HG02798 (cell line): Measurements from ENCODE around the gene PIEZO1.
"Not testable (repeated sequence)": the region's sequence is repeated elsewhere in the genome, so short reads cannot be mapped to it uniquely, and the experiment has no call there.

Source experiments
- ATAC-seq: cut with Tn5 transposase; IDR thresholded peaks from one replicate; pipeline ENCODE4 v1.9.1; 2021; ENCODE audit warnings: mild to moderate bottlenecking; ENCODE audit not compliant: unreplicated experiment, poor library complexity

PIEZO1 gene

DNA sequence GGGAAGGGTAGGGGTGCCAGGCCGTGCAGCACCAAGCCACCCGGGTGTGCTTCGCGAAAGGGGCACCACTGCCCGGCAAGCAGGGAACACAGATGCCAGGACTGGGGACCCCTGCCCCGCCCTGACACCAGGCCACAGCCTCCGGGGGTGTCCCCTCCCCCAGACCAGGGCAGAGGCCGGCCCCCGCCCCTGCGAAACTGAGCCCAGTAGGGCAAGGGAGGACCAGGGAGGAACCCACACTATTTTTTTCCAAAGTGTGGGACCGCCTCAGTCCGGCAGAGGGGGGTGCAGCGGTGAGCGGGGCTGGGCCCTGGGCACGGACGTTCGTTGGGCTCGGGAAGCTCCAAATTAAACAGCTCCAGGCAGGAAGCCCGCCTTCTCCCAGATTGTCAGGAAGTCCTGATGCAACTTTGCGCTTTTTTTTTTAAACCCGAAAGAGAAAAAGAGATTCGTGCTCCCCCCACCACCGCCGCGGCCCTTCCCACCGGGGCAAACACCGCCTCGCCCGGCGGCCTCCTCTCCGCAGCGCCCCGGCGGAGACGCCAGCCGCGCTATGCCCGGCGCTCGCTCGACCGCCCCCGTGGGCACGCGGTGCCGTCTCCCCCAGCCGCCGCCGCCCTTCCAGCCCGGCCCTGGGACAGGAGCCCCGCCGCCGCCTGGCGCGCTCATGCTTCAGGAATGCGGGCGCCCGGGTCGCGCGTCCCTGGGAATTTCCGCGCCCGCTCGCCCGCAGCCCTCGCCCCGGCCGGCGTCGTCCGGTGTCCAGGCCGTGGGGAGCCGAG lies 755 bp downstream of the PIEZO1 start:
- peak; percentile 4 for ATAC-seq

DNA sequence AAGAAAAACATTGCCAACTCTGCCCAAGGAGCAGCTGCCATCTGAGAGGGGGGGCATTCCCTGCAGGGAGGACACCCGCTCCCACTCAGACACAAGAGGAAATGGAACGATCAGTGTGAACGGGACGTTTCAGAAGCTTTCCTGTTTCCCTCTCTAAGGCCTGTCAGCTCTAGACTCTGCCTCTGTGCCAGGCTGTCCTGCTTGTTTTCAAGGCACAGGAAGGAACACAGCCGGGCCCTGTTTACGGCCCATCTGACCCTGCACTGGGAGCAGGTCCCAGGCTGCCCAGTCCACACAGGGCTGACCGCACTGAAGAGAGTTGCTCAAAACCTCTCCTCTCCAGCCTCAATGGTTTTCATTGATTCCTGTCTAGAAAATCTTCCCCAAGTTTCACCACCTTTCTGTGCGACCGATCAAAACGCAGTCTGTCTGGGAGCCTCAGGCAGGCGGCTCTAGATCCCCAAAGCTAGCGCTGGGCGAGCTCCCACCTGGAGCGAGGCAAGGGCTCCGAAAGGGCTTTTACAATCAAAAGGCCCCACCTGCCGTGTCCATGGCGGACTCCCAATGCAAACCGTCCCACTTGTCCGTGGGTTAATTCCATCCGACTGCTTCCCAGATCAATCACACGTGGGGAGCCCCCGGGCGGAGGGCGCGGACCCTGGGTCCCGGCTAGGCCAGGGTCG lies 1.5 kb downstream of the PIEZO1 start:
- no peak for ATAC-seq

DNA sequence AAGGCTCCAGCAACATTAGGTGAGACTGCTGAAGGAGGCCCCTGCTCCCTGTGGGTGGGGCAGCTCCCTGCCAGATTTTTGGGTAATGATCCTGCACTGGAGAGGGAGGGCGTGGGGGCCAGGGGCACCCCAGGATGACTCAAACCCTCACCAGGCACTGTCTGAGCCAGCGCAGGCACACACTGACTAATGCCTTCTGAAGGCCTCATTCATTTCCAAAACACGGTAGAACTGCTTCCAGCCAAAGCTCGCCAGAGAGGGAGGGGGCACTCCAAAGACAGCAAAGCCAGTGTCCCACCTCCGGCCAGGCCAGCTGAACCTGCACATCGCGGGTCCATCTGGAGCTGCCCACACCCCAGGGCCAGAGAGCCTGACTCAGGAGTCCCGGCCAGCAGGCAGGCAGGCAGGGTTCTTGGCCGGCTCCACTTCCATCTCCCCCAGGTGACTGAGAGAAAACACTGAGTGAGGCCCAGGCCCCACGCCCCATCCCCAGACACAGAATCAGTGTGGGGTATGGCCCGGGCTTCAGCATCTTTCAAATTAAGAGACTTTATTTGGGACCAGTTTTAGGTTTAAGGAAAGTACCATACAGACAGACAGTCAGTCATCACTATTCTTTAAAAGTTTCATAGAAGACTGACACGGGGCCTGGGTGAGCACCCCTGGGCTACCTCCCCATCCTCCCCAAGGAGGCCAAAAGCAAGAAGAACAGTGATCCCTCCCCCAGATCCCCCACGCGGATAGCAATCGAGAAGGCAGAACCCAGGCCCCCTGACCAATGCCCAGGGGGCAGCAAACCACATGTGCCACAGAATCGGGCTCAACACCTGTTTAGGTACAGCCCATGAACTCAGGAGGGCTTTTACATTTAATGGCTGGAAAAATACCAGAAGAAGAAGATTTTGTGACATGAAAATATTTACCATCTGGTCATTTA lies 2.3 kb downstream of the PIEZO1 start:
- no peak for ATAC-seq

DNA sequence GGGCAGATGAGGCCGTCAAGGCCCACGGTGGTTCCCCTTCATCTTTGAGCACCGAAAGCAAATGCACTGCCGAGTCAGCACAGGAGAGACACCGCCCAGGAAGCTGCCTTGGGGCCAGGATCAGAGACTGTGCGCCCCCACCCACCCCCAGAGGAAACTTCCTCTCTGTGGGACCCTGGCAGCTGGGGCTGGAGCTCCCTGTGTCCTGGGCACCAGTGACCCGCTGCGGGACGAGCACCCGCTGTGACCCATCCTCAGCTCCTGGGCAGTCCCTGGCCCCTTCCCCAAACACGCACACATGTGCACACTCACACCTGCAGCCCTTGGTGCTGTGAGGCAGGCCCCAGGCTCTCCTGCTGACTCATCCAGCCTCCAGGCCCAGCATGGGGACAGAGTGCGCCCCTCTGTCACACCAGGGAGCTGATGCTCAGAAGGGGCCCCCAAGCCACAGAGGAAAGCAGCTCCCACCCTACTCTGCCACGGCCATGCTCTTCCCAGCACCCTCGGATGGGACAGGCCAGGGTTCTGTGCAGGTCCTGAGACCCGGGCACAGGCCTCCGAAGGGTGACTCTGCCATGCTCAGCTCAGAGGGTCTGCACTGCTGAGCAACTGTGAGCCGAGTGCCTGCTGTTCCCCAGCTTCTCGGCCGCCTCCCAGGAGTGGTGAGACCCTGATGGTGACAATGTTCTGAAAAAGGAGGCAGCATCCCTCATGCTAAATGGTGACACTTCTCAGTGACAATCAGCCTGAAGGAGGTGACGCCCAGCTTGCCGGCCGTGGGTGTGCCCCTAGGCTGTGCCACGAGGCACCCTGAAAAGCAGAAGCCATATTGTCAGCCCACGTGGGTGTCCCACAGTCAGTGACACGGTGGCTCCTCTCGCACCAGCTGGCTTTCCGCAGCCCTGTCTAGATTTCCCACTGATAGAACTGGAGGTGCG lies 3.6 kb downstream of the PIEZO1 start:
- peak; percentile 32 for ATAC-seq

DNA sequence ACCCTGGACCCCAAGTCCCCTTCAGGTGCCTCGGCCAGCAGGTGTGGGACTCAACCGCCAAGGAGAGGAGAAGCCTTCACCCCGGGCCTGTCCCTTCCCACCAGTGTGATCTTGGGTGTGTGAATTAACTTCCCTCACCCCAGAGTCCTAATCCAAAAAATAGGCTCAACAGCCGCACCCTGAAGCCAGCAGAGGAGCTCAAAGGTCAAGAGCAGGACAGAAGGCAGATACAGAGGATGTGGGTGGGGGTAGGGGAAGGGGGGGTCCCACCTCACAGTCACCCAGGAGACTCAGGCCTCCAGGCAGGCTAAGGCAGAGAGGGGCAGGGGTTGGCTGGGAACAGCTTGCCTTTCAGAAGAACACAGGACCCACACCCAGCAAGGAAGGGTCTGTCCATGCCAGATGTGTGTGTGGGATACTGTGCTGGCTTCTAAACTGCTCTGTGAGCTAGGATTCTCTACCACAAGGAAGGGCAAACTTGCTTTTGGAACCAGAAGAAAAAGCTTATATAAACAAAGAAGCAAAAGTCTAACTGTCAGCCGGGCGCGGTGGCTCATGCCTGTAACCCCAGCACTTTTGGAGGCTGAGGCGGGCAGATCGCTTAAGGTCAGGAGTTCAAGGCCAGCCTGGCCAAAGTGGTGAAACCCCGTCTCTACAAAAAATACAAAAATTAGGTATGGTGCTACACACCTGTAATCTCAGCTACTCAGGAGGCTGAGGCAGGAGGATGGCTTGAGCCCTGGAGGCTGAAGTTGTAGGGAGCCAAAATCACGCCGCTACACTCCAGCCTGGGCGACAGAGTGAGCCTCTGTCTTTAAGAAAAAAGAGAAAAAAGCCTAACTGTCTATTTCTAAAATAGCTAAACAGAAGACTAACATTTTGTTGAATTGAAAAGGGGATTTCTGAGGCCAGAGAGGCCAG lies 4.6 kb downstream of the PIEZO1 start:
- no peak for ATAC-seq

DNA sequence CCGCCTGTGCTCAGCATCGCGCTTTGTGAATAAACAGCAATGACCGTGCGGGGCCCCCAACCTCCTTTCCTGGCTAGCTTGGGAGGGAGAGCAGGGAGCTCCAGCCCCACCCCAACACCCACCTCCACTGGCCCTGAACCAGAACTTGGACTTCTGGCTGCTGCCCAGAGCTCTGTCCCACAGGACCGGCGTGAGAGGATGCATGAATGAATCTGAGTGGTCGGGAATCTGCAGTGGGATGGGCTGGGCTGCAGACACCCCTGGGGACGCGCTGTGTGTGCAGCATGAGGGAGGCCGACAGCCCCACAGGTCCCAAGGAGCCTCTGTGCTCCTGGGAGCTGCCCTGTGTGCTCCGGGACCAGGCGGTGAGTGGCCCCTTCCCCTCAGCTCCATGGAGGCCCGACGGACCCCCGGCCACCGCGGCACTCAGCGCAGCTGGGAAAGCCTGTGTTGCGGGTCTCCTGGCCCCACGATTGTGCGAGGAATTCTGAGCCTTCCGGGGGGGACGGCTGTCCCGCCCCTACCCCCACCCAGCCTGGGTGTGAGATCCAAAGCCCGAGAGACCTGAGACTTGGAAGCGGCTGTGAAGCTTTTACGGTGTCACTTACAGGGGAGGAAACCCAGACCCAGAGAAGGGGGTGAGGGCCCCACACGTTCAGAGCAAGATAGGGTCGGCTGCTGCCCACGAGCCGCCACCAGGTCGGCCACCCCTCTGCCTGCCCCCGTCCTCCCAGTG lies 5.4 kb downstream of the PIEZO1 start:
- no peak for ATAC-seq

DNA sequence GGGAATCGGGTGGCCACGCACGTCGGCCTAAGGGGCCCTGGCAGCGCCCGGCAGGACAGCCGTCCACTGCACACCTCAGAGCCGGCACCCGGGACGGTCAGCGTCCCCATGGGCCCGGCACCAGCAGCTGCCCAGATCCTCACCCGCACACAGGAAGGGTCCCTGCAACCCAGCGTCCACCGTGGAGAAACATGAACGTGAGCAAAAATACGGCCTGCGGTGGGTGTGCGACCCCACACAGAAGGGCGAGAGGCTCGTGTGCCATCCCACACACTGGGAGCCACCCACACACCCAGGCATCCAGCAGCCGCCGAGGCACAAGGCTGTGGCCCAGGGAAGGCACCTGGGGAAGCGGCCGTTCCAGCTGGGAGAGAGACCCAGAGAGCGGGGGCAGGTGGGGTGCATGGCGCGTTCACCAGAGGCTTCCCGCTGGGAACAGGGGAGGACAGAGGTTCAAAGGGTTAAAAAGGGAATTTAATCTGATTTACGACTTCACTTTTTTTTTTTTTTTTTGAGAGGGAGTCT lies 6.4 kb downstream of the PIEZO1 start:
- no peak for ATAC-seq

DNA sequence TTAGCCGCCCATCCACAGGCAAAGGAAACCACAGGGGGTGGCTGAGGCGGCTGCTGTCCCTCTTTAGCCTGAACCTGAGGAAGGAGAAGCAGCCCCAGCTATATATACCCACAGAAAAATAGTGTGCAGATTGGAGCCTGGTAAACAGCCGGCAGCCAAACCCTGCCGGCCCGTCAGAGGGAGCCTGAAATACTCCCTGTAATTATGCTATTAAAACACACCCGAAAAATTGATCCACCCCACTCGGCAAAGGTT lies 6.8 kb downstream of the PIEZO1 start:
- ATAC-seq: no peak

DNA sequence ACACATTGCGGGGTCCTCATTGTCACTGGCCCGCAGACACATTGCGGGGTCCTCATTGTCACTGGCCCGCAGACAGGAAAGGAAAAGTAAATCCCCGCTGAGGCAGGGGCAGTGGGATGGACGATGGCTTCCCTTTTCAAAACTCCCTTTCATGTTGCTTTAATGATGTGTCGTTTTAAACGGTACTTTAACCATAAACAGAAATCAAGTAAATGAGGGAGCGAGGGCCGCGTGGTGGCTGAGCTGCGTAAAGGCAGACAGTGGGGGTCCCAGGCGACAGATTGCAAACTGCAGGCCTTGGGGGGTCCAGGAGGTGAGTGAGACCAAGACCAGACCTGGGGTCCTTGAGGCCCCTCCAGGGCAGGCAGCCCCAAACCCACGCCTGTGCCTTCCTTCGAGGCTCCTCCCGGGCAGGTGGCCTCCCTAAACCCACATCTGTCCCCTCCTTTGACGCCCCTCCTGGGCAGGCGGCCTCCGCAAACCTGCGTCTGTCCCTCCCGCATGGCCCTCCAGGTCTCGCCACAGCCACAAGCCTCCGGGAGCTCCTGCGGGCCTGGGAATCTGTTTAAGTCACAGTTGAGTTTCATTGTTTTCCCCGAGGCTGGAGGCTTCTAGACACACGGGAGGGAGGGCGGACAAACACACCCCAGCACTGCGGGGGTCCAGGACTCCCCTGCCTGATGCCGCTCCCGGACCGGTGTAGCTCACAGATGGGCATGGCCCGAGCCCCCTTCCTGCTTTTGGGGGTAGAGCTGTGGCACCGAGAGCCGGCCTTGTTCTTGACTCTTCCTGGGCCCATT lies 7.3 kb downstream of the PIEZO1 start:
- no peak for ATAC-seq

DNA sequence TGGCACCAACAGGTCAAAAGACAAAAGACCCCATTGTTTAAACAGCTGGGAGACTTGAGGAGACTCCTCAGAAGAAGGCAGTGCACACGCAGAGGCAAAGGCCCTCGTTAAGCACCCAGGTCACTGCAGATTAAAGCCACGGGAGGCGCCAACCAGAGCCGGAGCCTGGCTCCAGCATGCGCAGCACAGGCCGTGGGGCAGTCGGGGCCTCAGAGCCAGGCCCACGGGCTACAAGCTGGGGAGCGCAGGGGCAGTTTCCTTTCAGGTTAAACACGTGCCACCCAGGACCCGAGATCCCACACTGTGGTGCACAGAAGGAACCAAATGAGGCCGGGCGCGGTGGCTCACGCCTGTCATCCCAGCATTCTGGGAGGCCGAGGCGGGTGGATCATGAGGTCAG lies 9.2 kb downstream of the PIEZO1 start:
- no peak for ATAC-seq

DNA sequence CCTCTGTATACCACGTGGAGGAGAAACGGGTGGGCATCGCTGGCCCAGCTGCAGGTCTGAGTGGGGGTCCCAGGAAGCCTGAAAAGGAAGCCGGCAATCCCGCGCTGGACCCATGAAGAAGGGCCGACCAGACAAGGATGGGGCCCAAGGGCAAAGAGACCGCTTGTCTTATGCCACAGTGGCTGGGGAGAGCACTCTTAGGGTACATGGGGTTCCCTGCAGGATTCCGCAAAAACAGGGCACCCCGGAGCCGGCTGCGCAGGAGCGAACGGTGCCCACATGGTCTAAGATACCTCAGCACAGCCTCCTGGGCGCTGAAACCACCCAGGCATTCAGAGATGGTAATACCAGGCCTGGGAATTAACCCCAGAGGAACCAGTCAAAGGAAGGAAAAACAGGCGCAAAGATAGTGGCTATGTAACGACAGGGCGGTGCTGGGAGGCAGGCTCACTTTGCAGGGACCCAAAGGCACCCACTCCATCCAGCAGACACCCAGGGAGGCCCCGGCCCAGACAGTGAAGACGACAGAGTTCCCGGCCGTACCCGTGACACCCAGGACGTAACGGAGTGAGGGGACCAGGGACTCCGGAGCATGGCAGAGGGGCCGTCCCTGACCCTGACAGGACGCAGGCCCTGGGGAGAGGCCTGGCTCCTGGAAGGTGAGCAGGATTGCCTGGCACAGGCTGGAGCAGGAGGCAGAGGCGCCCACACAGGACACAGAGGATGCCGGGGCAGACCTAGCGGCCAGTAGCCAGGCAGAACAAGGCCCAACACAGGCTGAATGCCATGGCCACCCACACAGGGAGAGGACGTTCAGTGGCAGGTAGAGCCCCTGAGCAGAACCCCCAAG lies 10.3 kb downstream of the PIEZO1 start:
- ATAC-seq: no peak

DNA sequence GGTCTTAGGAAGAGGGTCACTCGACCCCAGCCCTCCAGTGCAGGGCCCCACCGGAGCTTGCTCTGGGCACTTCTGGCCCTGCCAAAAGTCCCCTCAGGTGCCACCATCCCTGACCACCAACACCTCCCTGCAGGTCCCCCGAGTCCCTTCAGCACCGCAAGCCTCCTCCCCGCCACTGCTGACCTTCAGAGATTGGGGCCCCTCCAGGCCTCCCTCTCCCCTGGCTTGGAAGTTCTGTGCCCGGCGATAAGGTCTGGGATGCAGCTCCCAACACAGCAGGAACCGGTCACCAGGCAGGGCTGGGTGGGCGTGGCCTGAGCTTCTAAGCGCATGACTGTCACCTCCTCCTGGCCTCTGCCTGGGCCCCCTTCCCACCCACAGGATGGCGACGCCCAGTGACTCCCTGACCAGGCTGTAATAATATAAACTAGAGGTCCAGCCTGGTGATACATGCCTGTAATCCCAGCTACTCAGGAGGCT lies 11.2 kb downstream of the PIEZO1 start:
- no peak for ATAC-seq

DNA sequence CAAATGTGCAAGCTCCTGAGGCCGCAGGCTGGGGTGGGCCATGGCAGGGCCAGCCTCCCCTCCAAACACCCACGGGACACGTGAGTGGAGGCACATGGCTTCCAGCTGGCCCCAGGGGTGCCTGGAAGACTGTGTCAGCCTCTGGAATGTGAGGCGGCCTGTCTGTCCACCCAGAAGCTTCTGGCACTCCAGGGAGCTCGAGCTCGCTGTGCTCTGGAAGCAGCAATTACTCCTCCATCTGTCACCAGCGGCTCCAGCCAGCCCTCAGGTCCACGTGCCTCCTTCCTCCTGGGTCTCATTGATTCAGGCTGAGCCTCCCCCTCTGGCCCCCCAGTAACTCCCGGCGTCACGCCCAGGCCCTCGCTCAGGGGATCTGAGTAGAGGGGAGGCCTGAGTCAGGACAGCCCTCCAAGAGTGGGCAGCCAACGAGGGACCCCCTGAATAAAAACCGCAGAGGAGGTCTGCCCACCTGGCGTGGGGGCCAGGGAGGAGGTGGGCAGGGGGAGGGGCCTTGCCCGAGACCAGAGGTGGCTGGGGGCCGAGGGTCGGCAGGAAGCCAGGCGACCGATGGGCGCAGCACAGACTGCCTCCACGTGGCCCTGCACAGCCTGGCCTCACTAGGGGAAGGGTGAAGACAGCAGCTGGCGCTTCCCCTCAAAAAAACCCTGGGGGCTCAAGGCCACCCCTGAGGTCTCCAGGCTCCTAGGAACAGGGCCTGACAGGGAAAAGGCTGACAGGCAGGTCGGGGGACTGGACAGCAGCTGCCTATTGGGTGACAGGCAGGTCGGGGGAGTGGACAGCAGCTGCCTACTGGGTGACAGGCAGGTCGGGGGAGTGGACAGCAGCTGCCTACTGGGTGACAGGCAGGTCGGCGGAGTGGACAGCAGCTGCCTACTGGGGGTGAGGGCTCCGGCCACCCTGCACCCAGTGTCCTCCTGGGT lies 11.9 kb downstream of the PIEZO1 start:
- no peak for ATAC-seq

DNA sequence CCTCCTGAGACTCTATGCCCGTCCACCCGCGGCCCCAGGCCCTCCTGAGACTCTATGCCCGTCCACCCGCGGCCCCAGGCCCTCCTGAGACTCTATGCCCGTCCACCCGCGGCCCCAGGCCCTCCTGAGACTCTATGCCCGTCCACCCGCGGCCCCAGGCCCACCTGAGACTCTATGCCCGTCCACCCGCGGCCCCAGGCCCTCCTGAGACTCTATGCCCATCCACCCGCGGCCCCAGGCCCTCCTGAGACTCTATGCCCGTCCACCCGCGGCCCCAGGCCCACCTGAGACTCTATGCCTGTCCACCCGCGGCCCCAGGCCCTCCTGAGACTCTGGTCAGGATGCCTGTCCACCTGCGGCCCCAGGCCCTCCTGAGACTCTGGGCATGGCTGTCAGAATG lies 13.2 kb downstream of the PIEZO1 start:
- ATAC-seq: not testable (repeated sequence)

DNA sequence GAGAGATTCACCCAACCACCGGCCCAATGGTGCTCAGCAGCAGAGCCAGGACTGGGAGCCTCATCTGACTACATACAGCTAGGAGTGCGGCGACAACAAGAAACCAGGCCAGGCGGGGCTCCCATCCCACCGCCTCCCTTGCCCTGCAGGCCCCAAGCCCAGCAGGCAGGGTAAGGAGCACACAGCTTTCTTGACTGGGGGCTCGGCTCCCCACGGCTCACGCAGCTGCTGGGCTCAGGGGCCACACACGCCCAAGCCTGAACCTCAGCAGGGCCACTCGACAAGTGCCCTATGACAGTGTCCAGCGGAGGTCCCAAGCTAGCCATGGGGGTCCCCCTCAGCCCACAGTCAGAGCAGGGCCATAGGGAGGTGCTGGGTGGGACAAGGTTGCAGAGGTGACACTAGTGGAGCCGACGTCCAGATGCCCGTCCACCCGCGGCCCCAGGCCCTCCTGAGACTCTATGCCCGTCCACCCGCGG lies 13.7 kb downstream of the PIEZO1 start:
- no peak for ATAC-seq
